ENCODE measurements around the gene RNF13.
"Not testable (repeated sequence)": the region's sequence is repeated elsewhere in the genome, so short reads cannot be mapped to it uniquely, and the experiment has no call there.

Gene RNF13

DNA sequence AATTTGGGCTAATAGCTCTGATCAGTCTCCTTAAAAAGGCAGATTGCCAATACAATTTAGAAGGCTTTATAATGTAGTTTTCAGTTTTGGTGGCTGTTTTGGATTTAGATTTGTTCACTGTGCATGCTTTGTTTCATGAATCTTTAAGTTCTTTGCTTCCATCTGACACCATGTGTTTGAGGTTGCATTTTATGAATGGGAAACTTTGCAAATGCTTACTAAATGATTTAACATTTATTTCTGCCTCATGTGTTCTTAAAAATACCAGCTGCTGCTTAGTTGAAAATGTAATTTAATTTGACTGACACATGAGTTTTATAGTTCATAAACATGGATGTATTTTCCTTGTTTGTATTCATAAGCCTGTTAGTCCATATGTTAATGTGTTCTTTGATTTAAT lies 78.6 kb downstream of the RNF13 start:
- H3K27ac ChIP-seq = no peak overlapping the region
- no peak for DNase-seq (ENCODE audit: low read depth, low spot score)

DNA sequence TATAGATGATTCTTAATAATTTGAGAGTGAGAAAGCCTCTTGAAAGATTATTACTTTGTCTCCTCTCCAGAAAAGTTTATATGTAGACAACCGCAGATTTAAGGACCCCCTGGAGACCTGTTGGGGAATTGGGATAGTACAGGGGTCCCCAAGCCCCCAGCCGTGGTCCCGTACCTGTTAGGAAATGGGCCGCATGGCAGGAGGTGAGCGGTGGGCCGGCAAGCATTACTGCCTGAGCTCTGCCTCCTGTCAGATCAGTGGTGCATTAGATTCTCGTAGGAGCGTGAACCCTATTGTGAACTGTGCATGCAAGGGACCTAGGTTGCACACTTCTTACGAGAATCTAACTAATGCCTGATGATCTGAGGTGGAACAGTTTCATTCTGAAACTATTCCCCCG lies 79.4 kb downstream of the RNF13 start:
- no peak for DNase-seq (ENCODE audit: low read depth, low spot score)
- no peak overlapping the region for H3K27ac ChIP-seq

DNA sequence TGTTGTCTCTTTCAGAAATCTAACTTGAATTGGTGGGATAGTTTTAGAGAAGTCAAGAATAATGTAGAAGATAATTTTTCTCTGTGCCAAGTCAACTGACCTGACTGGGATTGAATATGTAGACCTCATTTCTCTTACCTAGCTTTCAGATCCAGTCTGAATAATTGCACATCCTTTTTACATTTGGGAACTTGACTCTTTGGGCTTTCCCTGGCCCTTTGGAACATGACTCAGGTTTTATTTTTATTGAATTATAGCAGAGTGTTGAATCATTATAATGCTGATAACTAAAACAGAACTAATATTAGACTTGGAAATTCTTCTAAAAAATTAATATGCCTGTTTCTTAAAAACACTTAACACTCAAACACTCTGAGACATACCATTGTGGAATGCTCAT lies 81.2 kb downstream of the RNF13 start:
- no peak overlapping the region for H3K27ac ChIP-seq

DNA sequence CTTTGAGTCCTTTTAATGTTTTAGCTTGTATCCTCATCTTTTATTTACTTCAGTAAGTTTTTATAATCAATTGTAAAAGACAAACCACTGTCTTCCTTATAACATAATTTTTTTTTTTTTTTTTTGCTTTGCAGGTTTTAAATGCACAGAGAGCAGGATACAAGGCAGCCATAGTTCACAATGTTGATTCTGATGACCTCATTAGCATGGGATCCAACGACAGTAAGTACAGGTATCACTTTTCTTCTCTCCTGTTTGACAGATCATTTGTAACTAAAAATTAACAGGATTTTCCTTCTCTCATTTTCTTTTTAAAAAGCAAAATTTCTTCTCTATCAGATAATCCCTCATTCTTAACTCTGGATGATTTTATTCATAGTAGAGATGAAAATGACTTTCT lies 82.3 kb downstream of the RNF13 start:
- no peak overlapping the region for H3K27ac ChIP-seq
- DNase-seq (ENCODE audit: low read depth, low spot score) = no peak

More for the DNA sequence above, 81.2 kb downstream of the RNF13 start:
- DNase-seq (ENCODE audit: low read depth, low spot score) = no peak

DNA sequence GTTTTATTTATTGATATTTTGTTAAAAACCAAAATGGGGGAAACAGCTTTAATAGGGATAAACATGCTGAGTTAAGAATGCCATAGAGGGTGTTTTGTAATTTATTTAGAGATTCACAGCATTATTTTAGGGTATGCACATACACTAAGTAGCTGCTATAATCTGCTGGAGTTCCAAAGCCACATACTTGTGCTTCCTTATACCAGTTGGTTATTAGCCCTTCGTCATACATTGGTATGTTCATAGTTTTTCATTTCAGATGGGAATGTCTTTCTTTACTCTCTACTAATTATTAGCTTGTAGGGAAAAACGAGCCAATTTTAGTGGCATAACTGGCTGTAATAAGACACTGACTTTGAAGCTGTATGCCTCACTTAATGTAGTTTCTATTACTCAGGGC lies 82.8 kb downstream of the RNF13 start:
- DNase-seq (ENCODE audit: low read depth, low spot score) = no peak
- H3K27ac ChIP-seq = no peak overlapping the region

DNA sequence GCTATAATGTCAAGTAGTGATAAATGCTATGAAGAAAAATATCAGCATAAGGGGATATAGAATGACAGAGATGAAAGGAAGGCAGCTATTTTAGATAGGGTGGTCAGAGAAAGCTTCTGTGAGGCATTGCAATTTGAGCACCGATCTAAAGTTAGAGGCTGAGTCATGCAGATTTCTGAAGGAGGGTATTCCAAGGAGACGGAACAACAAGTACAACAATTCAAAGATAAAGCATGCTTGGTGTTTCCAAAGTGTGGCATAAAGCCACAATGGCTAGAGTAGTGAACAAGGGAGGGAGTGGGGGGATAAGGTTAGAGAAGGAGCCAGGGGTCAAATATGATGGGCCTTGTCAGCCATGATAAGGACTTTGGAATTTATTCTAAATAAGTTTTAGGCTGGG lies 85.8 kb downstream of the RNF13 start:
- DNase-seq (ENCODE audit: low read depth, low spot score) = no peak
- H3K27ac ChIP-seq = no peak overlapping the region

DNA sequence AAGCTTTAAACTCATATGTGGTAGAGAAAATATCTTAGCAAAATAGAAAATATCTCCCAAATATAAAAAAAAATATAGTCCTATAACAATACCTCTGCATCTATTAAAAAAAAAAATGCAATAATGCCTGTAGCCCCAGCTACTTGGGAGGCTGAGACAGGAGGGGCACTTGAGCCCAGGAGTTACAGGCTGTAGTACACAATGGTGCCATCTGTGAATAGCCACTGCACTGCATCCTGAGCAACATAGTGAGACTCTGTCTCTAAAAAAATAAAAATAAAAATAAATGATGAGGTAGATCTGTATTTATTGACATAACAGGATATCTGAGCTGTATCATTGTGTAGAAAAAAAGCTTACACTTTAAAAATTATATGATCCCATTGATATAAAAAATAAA lies 87.3 kb downstream of the RNF13 start:
- no peak overlapping the region for H3K27ac ChIP-seq
- no peak for DNase-seq (ENCODE audit: low read depth, low spot score)

DNA sequence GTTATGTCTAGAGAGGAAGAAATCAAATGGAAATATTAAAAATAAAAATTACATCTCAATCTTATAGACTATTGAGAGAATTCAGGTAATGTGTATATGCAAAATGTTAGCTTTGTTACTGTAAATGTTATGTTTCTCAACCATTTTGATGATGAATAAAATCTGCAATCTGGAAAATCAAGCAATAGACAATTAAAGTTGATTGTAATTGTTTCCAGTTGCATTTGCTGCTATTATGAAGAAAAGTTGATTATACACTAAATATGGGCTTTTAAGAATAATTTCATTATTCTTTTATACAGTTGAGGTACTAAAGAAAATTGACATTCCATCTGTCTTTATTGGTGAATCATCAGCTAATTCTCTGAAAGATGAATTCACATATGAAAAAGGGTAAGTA lies 88.8 kb downstream of the RNF13 start:
- no peak for DNase-seq (ENCODE audit: low read depth, low spot score)
- no peak overlapping the region for H3K27ac ChIP-seq

DNA sequence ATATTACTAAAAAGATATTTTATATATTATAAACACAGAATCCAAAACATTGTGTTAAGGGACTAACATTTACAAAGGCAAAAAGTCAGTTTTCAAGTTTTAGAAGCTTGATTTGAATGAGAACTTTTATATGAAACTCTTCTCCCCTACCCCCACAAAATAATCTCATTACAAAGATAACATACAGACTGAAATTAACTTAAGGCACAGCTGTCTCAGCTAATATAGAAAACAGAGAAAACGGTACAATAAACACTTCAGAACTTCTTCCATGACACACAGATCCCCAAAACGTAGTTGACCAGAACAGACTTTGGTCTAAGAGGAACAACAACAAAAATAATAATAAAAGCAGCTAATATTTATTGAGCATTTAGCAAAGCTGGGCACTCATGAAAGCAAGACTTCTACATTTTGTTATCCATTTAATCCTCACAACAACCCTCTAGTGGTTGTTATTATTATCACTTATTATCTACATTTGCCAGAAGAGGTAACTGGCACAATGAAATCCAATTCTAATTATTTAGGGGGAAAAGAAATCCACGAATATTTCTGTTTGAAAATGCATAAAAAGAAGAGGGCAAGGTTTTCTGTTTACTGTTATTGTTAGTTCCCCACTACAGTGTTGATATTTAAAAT lies 89.6 kb downstream of the RNF13 start:
- no peak overlapping the region for H3K27ac ChIP-seq
- DNase-seq (ENCODE audit: low read depth, low spot score) = no peak

DNA sequence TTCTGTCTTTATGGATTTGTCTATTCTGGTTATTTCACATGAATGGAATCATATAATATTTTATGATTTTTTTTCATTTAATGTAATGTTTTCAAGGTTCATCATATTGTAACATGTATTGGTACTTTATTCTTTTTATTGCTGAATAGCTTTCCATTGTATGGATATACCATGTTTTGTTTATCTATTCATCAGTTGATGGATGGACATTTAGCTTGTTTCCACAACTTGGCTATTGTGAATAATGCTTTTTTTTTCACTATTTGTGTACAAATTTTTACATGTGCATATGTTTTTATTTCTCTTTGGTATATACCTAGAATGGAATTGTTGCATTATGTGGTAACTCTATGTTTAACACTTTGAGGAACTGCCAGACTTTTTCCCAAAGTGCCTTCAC lies 93.0 kb downstream of the RNF13 start:
- no peak overlapping the region for H3K27ac ChIP-seq
- no peak for DNase-seq (ENCODE audit: low read depth, low spot score)

DNA sequence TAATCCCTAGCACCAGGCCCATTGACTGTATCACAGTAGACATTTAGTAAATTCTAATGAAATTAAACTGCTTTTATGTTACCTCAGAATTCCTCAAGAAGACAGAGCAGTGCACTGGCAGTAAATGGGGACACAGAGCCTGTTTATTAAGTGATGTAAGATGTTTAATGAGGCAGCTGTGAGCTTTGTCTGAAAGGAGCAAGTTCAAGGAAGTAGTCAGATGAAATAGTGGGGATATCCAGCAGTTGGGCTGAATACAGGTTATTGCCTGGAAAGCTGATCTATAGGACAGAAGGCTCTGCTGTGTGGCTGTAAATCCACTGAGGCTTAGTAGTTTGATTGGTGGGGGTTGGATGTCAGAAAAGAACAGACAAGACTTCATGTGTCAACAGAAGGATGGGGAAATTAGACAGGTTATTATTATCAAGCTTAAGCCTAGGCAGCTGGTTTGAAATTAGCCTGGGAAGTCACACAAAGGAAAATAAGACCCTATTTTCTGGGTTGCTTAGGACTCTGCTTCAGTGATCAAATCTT lies 95.5 kb downstream of the RNF13 start:
- no peak for DNase-seq (ENCODE audit: low read depth, low spot score)
- H3K27ac ChIP-seq = no peak overlapping the region

DNA sequence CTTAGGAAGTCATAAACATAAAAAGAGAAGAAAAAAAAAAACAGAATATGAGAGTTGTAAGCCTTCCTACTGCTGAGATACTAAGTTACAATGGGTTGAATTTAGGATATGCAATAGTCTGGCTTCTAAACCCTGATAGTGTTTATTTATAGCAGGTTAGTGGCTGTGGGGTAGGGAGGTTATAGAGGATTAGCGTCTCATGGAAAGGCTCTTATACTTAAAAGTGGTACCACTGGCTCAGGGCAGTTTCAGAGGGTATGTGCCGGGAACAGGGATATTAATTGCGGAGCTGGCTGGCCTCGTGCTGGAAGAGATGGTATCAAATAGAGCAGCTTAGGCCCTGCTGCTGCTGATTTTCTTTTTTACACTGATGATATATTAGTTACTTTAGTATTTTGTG lies 96.9 kb downstream of the RNF13 start:
- no peak for DNase-seq (ENCODE audit: low read depth, low spot score)
- no peak overlapping the region for H3K27ac ChIP-seq

DNA sequence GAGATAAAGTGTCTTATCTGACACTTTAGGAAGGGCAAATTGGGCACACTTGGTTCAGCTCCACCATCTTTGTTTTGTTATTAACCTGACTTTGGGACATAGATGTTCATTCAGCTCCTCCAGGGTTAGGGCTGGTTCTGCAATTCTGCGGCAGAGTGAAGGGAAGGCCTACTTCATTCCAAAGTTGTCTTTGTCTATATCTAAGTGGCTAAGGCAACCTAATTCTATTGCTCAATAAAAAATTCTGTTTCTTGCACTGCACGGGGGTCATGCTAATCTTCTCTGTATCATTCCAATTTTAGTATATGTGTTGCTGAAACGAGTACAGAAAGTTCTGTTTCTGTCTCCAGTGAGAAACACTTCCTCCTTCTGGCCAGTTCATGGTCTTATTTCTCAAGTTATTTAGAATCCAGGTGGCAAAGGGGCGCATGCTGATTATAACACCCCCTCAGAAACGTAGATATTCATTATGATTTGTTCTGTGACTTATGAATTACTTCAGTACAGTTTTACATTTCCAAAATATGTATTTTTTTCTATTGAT lies 104.2 kb downstream of the RNF13 start:
- no peak overlapping the region for H3K27ac ChIP-seq
- DNase-seq (ENCODE audit: low read depth, low spot score) = no peak

DNA sequence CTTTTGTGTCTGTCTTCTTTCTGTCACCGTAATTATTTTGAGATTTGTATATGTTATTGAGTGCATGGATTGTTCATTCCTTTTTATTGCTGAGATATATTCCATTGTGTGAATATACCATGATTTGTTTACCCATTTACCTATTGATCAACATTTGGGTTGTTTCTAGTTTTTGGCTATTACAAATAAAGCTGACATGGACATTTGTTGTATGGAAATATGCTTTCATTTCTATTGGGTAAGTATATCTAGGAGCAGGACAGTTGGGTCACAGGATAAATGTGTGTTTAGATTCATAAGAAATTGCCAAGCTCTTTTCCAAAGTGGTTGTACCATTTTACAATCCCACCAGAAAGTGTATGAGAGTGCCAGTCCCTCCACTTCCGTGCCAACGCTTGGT lies 106.5 kb downstream of the RNF13 start:
- no peak for DNase-seq (ENCODE audit: low read depth, low spot score)
- H3K27ac ChIP-seq = no peak overlapping the region

DNA sequence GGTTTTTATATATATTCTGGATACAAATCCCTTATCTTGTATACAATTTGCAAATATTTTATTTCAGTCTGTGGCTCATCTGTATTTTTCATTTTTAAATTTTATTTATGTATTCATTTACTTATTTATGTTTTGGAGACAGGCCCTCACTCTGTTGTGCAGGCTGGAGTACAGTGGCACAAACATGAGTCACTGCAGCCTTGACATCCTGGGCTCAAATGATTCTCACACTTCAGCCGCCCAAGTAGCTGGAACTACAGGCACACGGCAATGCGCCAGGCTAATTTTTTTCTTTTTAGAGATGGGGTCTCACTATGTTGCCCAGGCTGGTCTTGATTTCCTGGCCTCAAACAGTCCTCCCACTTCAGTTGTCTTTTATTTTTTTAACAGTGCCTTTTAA lies 107.1 kb downstream of the RNF13 start:
- no peak overlapping the region for H3K27ac ChIP-seq
- no peak for DNase-seq (ENCODE audit: low read depth, low spot score)

DNA sequence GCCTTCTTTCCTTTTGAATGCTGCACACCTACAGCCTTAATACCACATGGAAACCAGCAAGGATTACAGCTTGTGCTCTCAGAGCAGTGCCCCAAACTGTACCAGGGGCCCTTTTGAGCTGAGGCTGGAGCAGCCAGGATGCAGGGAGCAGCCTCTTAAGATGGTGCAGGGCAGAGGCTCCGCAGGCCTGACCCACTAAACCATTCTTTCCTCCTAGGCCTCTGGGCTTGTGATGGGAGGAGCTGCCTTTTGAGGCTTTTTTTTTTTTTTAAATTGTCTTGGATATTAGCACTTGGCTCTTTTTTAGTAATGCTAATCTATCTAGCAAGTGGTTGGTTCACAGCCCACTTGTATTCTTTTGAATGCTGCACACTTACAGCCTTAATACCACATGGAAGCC lies 120.0 kb downstream of the RNF13 start:
- no peak overlapping the region for H3K27ac ChIP-seq
- DNase-seq (ENCODE audit: low read depth, low spot score) = no peak

DNA sequence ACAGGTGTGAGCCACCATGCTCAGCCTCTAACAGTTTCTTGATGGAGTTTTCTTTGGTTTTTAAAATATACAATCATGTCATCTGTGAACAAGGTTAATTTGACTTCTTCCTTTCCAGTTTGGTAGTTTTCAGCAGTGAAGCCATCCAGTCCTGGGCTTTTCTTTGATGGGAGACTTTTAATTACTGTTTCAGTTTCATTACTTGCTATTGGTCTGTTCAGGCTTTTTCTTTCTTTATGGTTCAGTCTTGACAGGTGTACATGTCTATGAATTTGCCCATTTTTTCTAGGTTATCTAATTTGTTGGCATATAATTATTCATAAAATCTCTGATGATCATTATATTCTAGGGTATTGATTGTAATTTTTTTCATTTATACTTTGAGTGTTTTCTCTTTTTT lies 120.8 kb downstream of the RNF13 start:
- no peak for DNase-seq (ENCODE audit: low read depth, low spot score)
- H3K27ac ChIP-seq = no peak overlapping the region

DNA sequence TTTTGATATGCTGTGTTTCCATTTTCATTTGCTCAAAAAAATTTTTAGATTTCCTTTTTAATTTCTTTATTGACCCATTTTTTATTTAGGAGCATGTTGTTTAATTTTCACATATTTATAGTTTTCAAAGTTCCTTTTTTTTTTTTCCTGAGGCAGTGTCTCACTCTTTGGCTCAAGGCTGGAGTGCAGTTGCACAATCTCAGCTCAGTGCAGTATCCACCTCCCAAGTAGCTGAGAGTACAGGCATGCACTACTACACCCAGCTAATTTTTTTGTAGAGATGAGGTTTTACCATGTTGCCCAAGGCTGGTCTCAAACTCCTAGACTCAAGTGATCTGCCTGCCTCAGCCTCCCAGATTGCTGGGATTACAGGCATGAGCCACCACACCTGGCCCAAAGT lies 121.5 kb downstream of the RNF13 start:
- no peak for DNase-seq (ENCODE audit: low read depth, low spot score)

DNA sequence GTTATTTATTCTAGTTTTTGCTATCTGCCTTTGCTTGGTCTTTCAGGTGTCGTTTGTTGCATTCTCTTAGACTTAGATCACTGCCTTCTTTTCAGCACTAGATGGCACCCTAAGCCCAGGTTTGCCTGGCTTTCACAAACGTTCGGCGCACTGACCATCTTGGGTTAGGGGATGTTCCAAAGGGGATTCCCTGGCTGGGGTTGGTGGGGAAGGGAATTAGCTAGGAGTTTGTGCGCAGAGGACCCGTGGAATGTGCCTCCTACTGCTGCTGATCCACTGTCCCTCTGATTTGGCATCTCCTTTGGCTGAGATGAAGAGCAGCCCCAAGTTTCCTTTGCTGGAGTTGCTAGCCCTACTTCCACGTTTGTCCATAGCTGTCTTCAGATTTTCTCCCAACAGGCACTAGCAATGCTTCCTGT lies 123.8 kb downstream of the RNF13 start:
- no peak overlapping the region for H3K27ac ChIP-seq
- no peak for DNase-seq (ENCODE audit: low read depth, low spot score)

More for the DNA sequence above, 121.5 kb downstream of the RNF13 start:
- H3K27ac ChIP-seq = no peak overlapping the region

DNA sequence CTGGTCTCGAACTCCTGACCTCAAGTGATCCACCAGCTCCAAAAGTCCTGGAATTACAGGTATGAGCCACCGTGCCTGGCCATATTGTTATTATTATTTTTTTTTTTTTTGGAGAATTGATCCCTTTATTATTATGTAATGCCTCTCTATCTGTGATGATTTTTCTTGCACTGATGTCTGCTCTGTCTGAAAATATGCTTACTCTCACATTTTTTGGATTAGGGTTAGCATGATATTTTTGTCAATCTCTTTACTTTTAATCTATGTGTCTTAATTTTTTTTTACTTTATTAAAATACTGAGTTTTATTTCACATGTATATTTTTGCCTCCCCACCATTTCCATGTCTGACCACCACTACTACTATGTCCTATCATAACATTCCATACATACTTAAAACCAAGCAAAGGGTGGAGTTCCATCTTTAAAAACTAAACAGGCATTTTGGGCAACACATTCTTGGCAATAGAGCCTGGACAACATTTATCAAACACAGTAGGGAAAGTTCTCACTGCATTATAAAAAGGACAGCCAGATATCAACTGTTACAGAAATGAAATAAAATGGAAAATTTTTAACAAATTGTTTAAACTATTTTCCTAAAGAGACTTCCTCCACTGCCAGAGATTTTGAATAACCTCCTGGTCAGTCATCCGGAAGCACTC lies 125.5 kb downstream of the RNF13 start:
- DNase-seq (ENCODE audit: low read depth, low spot score); H3K27ac ChIP-seq: not testable (repeated sequence)

DNA sequence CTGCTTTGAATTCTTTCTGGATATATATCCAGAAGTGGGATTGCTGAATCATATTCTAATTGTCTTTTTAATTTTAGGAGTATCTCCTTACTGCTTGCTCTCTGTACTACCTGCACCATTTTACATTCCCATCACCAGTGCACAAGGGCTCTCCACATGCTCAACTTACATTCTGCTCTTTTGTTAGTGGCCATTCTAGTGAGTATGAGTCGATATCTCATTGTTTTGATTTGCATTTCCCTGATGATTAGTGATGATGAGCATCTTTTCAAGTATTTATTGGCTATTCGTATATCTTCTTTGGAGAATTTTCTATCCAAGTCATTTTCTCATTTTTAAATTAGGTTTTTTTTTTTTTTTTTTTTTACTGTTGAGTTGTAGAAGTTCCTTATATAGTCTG lies 128.2 kb downstream of the RNF13 start:
- no peak for DNase-seq (ENCODE audit: low read depth, low spot score)
- H3K27ac ChIP-seq = no peak overlapping the region

DNA sequence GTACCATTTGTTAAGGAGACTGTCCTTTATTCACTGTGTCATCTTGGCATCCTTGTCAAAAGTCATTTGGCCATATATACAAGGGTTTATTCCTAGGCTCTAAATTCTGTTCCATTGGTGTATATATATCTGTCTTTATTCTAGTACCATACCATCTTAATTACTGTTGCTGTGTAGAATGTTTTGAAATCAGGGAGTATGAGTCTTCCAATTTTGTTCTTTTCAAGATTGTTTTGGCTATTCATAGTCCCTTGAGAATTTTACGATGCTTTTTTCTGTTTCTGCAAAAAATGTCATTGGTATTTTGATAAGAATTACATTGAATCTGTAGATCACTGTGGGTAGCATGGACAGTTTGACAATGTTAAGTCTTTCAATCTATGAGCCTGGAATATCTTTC lies 128.9 kb downstream of the RNF13 start:
- DNase-seq (ENCODE audit: low read depth, low spot score) = no peak
- no peak overlapping the region for H3K27ac ChIP-seq
